Breast epithelium (tissue), 4 donors: ENCODE results near the gene BOK. TPM values are rescaled to one million over a fixed set of nuclear protein-coding genes. Genes with fewer than 3 reads are reported as not detected.

Experiments used
- DNase-seq, 2 donors: peaks; one replicate each; pipeline ENCODE4 v3.0.0-alpha.2; 2019; ENCODE audit warnings: low spot score in 2 of 2
- H3K27ac ChIP-seq, 2 donors: fragments of 200-600 bp; sonication (generic) in 1 of 2; one replicate each; pipeline ENCODE4 v1.5.1; 2016 to 2019; ENCODE audit warnings: mild to moderate bottlenecking in 1 of 2
- H3K27me3 ChIP-seq, 2 donors: fragments of 200-600 bp; sonication (generic) in 1 of 2; one replicate each; pipeline versions ENCODE4 v1.5.1 to v1.6.0; 2017 to 2019; ENCODE audit warnings: control low read depth in 1 of 2, mild to moderate bottlenecking in 1 of 2
- H3K36me3 ChIP-seq: fragments of 200-600 bp; one replicate; pipeline ENCODE4 v1.5.1; 2019
- H3K4me1 ChIP-seq, 2 donors: fragments of 200-600 bp; sonication (generic); one replicate each; pipeline ENCODE4 v1.5.1; 2016 to 2019; ENCODE audit warnings: control low read depth in 1 of 2
- H3K4me3 ChIP-seq, 3 donors: fragments of 200-600 bp; sonication (generic); 1 replicate in 2 of 3; 2 replicates in 1 of 3; pipeline ENCODE4 v1.5.1; 2016 to 2019; ENCODE audit warnings: mild to moderate bottlenecking in 3 of 3, moderate library complexity in 2 of 3
- H3K9me3 ChIP-seq, 2 donors: fragments of 200-600 bp; sonication (generic) in 1 of 2; one replicate each; pipeline ENCODE4 v1.5.1; 2016 to 2019; ENCODE audit warnings: control low read depth in 1 of 2
- POLR2A ChIP-seq: fragments of 450-650 bp; IDR thresholded peaks from one replicate; pipeline ENCODE4 v1.6.1; 2016; ENCODE audit warnings: antibody characterized with exemption, mild to moderate bottlenecking, moderate library complexity
- POLR2AphosphoS5 ChIP-seq, 3 donors: sonication (generic); formaldehyde crosslinking; IDR thresholded peaks; one replicate each; pipeline ENCODE4 v1.6.1; 2017; ENCODE audit warnings: antibody characterized with exemption in 3 of 3
- intact Hi-C: fragments of 100-400 bp; cut with DNase I; formaldehyde crosslinking; loops from one replicate; pipeline ENCODE4 v1.15.1; 2023; ENCODE audit warnings: low total_unique reads
- total RNA-seq, 3 donors: library from RNA; depleted of rRNA; stranded (reverse); fragments of >200 nt; gene quantifications; one replicate each; pipeline ENCODE4 v1.1.0, GENCODE V29; 2016
- TF ChIP-seq, protein P1 (sequence below), 3 donors: fragments of 450-650 bp; IDR thresholded peaks; one replicate each; pipeline ENCODE4 v1.5.1; 2016 to 2017; ENCODE audit warnings: antibody characterized with exemption in 3 of 3, mild to moderate bottlenecking in 3 of 3, moderate library complexity in 3 of 3

The BOK gene
- total RNA-seq, 3 donors from 2014 or later, result 32.2 to 77.6 (median 40.3) TPM

GRCh38 chr2:241598487-241598886, 39.9 kb downstream of the BOK start:
- TF ChIP-seq POLR2AphosphoS5 (IDR thresholded peaks at IDR 0.05), result no peak
- no peak for TF ChIP-seq POLR2A
- TF ChIP-seq, protein P1, sequence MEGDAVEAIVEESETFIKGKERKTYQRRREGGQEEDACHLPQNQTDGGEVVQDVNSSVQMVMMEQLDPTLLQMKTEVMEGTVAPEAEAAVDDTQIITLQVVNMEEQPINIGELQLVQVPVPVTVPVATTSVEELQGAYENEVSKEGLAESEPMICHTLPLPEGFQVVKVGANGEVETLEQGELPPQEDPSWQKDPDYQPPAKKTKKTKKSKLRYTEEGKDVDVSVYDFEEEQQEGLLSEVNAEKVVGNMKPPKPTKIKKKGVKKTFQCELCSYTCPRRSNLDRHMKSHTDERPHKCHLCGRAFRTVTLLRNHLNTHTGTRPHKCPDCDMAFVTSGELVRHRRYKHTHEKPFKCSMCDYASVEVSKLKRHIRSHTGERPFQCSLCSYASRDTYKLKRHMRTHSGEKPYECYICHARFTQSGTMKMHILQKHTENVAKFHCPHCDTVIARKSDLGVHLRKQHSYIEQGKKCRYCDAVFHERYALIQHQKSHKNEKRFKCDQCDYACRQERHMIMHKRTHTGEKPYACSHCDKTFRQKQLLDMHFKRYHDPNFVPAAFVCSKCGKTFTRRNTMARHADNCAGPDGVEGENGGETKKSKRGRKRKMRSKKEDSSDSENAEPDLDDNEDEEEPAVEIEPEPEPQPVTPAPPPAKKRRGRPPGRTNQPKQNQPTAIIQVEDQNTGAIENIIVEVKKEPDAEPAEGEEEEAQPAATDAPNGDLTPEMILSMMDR (IDR thresholded peaks at IDR 0.05), result peak in 1 of 3 donors; percentile 31
- no peaks in the 10 kb centered on the region for H3K9me3 ChIP-seq
- intact Hi-C loops, result no loop called here
- no peaks in the 10 kb centered on the region for H3K27me3 ChIP-seq
- peaks cover 8% of the 10 kb centered on the region for H3K36me3 ChIP-seq
- H3K4me1 ChIP-seq, result no peaks in the 10 kb centered on the region
- no peak overlapping the region for H3K4me3 ChIP-seq
- no peak for DNase-seq
- no peak overlapping the region for H3K27ac ChIP-seq

DNA sequence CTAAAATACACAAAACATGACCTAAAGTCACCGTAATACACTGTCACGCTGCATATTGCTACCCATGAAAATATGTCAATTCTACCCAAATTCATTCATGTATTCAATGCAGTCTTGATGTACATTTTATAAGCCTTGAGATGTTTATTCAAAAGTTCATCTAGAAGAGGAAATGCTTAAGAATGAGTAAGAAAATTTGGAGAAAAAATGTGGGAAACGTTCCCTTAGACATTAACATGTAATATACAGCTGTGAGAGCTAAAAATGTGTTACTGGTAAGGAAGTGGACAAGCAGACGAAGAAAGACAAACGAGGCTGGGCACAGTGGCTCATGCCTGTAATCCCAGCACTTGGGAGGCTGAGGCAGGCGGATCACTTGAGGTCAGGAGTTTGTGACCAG, 41.1 kb downstream of the BOK start:
- no peak for DNase-seq
- Histone ChIP-seq H3K4me3 (no peak overlapping the region), H3K27ac (no peak overlapping the region), H3K27me3 (no peaks in the 10 kb centered on the region), H3K36me3 (peaks cover 8% of the 10 kb centered on the region), H3K9me3 (no peaks in the 10 kb centered on the region), H3K4me1 (no peaks in the 10 kb centered on the region)
- TF ChIP-seq POLR2A (no peak), POLR2AphosphoS5 (IDR thresholded peaks at IDR 0.05) (no peak)
- TF ChIP-seq, protein P1 (IDR thresholded peaks at IDR 0.05), result no peak
- intact Hi-C loops, result no loop called here

DNA sequence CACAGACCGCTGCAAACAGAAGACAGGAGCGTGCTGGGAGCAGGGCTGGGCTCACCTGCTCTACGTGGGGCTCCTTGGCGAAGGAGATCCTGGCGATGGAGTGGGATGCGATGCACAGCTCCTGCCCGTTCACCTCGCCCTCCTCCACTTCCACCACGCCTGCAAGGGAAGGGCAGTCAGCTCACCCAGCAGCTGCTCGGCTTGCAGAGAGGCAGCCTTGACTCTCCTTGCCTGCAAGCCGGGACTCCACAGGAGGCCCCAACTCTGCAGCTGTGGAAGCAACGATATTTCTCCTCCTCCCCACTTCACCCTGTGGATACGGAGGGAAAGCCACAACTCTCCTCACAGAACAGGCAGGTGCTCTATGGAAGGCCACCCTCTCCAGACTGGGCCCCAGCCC, 43.3 kb downstream of the BOK start:
- DNase-seq, result no peak
- no peaks in the 10 kb centered on the region for H3K27me3 ChIP-seq
- intact Hi-C loops, result no loop called here
- TF ChIP-seq POLR2AphosphoS5 (IDR thresholded peaks at IDR 0.05), result no peak
- TF ChIP-seq, protein P1 (IDR thresholded peaks at IDR 0.05), result no peak
- H3K9me3 ChIP-seq, result no peaks in the 10 kb centered on the region
- no peak overlapping the region for H3K27ac ChIP-seq
- H3K4me3 ChIP-seq, result no peak overlapping the region
- no peaks in the 10 kb centered on the region for H3K4me1 ChIP-seq
- peaks cover 8% of the 10 kb centered on the region for H3K36me3 ChIP-seq

GRCh38 chr2:241602720-241603119, 44.2 kb downstream of the BOK start:
- Histone ChIP-seq H3K27me3 (no peaks in the 10 kb centered on the region), H3K4me1 (no peaks in the 10 kb centered on the region), H3K4me3 (no peak overlapping the region), H3K36me3 (peaks cover 8% of the 10 kb centered on the region), H3K9me3 (no peaks in the 10 kb centered on the region), H3K27ac (no peak overlapping the region)
- no peak for DNase-seq
- TF ChIP-seq, protein P1 (IDR thresholded peaks at IDR 0.05), result no peak
- TF ChIP-seq POLR2AphosphoS5 (IDR thresholded peaks at IDR 0.05) (no peak), POLR2A (no peak)
- intact Hi-C loops, result no loop called here

DNA sequence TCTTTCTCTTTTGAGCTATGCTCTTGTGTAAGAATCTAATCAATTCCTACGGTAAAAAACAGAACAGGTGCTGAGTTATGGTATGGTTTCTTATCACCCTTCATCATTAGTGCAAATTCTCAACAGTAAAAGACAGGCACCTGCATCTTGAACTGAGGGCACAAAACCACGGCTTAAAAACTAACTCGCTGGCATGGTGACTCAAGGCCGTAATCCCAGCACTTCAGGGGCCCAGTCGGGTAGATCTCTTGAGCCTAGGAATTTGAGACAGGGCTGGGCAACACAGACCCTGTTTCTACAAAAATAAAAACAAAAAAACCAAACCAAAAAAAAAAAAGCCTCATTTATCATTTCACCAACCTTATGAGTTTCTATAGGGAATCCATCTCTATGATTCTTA, 45.1 kb downstream of the BOK start:
- Histone ChIP-seq H3K27ac (no peak overlapping the region), H3K9me3 (no peaks in the 10 kb centered on the region), H3K27me3 (no peaks in the 10 kb centered on the region), H3K4me3 (no peak overlapping the region), H3K4me1 (no peaks in the 10 kb centered on the region), H3K36me3 (peaks cover 8% of the 10 kb centered on the region)
- intact Hi-C loops, result no loop called here
- TF ChIP-seq POLR2A (no peak), POLR2AphosphoS5 (IDR thresholded peaks at IDR 0.05) (no peak)
- TF ChIP-seq, protein P1 (IDR thresholded peaks at IDR 0.05), result no peak
- no peak for DNase-seq
